ENCODE results near the gene CFAP97D2.
"Not testable (repeated sequence)": the region's sequence is repeated elsewhere in the genome, so short reads cannot be mapped to it uniquely, and the experiment has no call there.

Gene CFAP97D2

GRCh38 chr13:114164053-114164452 is 15.0 kb upstream of the CFAP97D2 start:
- H3K27ac Mint-ChIP-seq = peak overlapping the region; percentile 0
- ATAC-seq = no peak
- no peaks in the 10 kb centered on the region for H3K9me3 Mint-ChIP-seq
- H3K36me3 Mint-ChIP-seq = no peaks in the 10 kb centered on the region
- H3K4me3 Mint-ChIP-seq = no peak overlapping the region
- peaks cover 40% of the 10 kb centered on the region for H3K4me1 Mint-ChIP-seq
- peaks cover 44% of the 10 kb centered on the region for H3K27me3 Mint-ChIP-seq

DNA sequence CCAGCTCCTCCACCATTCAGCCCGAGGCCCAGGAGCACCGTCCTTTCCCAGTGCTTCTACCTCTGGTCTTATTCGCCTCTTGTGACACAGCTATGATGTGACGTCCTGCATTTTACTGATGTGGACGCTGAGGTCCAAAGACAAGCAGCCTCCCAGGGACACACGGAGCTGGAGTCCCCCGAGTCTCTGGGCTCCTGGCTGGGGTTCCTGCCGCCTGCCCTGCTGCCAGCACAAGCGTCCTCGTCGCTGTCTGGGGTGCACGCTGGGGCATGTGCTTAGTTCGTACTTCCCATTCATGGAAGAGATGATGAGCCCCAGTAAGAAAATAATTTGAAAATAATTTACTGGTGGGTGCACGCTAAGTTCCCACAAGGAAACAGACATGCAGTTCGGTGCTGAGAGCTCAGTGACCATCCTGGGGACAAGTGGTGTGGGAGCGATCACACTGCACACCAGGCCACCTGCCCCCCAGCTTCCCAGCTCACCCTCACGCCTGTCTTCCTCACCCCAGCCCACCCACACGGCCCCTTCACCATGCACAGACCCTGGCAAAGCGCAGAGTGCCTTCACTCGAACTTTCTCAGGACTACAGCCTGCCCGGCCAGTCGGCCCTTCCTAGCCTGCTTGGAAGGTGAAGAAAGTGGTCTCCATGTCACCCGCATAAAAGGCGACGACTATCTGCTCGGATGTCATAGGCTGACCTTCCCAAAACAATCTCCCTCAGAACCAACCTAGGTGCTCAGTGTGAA is 14.2 kb upstream of the CFAP97D2 start:
- peaks cover 44% of the 10 kb centered on the region for H3K27me3 Mint-ChIP-seq
- no peaks in the 10 kb centered on the region for H3K9me3 Mint-ChIP-seq
- no peak for ATAC-seq
- no peak overlapping the region for H3K4me3 Mint-ChIP-seq
- H3K36me3 Mint-ChIP-seq = no peaks in the 10 kb centered on the region
- H3K4me1 Mint-ChIP-seq = peaks cover 32% of the 10 kb centered on the region
- peak overlapping the region; percentile 0 for H3K27ac Mint-ChIP-seq

DNA sequence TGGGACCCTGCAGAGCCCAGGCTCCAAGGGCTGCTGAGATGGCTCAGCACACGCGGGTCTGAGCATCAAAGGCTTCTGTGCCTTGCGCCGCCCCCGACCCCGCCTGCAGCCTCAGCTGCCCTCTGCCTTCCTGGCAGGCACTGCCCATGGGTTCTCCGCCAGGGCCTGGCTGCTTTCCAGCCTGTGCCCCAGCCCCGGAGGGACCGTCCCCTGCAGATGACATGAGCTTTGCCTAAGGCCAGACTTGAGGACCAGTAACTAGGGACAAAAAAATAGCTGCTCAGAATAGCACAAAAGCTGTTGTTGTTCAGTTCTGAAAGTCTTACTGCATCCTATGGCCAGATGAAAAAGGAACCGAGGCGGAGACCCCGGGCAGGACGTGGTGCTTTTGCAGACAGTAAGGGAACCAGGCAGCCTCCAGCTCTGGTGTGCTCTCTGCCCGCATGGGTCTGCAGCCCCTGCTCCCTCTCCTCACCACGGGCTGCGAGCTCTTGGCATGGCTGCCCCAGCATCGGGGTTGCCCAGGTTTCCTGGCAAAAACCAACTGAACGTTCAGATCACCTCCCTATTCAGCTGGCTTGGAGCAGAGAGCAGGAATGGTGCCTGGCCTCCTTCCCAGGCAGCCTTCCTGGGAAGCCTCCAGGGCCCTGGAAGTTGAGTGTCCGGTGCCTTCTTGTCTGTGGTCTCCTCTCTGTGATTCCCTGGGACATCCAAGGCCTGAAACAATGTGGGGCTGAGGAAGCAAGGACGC is 12.5 kb upstream of the CFAP97D2 start:
- Mint-ChIP-seq H3K36me3 (no peaks in the 10 kb centered on the region), H3K4me3 (no peak overlapping the region), H3K27ac (peak overlapping the region; percentile 24), H3K27me3 (peaks cover 43% of the 10 kb centered on the region), H3K9me3 (no peaks in the 10 kb centered on the region), H3K4me1 (peaks cover 21% of the 10 kb centered on the region)
- ATAC-seq = peak; percentile 39

GRCh38 chr13:114167426-114167825 is 11.6 kb upstream of the CFAP97D2 start:
- ATAC-seq = no peak
- no peak overlapping the region for H3K27ac Mint-ChIP-seq
- no peaks in the 10 kb centered on the region for H3K9me3 Mint-ChIP-seq
- peaks cover 34% of the 10 kb centered on the region for H3K27me3 Mint-ChIP-seq
- H3K4me1 Mint-ChIP-seq = peaks cover 13% of the 10 kb centered on the region
- H3K36me3 Mint-ChIP-seq = no peaks in the 10 kb centered on the region
- no peak overlapping the region for H3K4me3 Mint-ChIP-seq

DNA sequence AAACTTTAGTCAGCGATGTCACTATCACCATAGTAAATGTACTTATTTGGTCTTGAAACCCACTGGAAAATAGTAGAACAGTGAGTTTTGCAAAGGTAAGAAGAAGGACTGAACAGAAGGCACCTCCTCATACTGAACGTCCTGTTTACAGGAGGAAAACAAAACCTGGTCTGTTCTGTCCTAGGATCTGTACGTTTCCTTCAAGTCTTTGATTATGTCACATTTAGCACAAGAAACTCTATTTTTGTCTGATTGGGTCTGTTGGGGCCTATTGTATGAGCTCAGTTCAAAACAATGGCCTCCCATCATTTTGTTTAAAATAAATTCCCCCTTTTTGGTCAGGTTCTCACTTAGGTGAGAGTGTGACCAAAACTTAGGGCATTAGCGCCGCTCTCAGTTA is 11.2 kb upstream of the CFAP97D2 start:
- no peak overlapping the region for H3K4me3 Mint-ChIP-seq
- peaks cover 32% of the 10 kb centered on the region for H3K27me3 Mint-ChIP-seq
- no peaks in the 10 kb centered on the region for H3K9me3 Mint-ChIP-seq
- no peak for ATAC-seq
- H3K4me1 Mint-ChIP-seq = peaks cover 10% of the 10 kb centered on the region
- peaks cover 2% of the 10 kb centered on the region for H3K36me3 Mint-ChIP-seq
- no peak overlapping the region for H3K27ac Mint-ChIP-seq

DNA sequence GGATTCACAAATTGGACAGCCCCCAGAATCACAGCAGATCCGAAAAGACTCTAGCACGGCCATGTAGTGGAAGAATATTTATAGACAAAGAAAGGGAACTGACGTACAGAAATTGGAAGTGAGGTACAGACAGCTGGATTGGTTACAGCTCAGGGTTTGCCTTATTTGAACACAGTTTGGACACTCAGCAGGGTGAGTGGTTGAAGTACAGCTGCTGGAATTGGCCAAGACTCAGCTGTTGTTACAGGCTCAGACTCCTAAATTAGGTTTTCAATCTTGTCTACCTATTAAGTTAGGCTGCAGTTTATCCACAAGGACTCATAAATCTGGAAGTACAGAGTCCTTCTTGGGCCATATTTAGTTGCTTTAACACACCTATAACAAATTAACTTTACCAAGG is 5.8 kb upstream of the CFAP97D2 start:
- H3K9me3 Mint-ChIP-seq = peaks cover 3% of the 10 kb centered on the region
- H3K36me3 Mint-ChIP-seq = peaks cover 6% of the 10 kb centered on the region

GRCh38 chr13:114173745-114174144 is 5.3 kb upstream of the CFAP97D2 start:
- no peak for ATAC-seq
- Mint-ChIP-seq H3K4me3 (no peak overlapping the region), H3K9me3 (peaks cover 3% of the 10 kb centered on the region), H3K36me3 (peaks cover 6% of the 10 kb centered on the region), H3K27ac (no peak overlapping the region), H3K27me3 (peaks cover 5% of the 10 kb centered on the region), H3K4me1 (no peaks in the 10 kb centered on the region)

More for the DNA sequence above, 5.8 kb upstream of the CFAP97D2 start:
- H3K4me1 Mint-ChIP-seq = no peaks in the 10 kb centered on the region
- H3K27me3 Mint-ChIP-seq = peaks cover under 1% of the 10 kb centered on the region
- H3K4me3 Mint-ChIP-seq = no peak overlapping the region
- ATAC-seq = no peak
- no peak overlapping the region for H3K27ac Mint-ChIP-seq

- H3K36me3 Mint-ChIP-seq = peaks cover 6% of the 10 kb centered on the region
- no peak overlapping the region for H3K27ac Mint-ChIP-seq
- H3K27me3 Mint-ChIP-seq = peaks cover 13% of the 10 kb centered on the region
- no peak for ATAC-seq
- H3K9me3 Mint-ChIP-seq = peaks cover 3% of the 10 kb centered on the region
- H3K4me3 Mint-ChIP-seq = no peak overlapping the region
- H3K4me1 Mint-ChIP-seq = no peaks in the 10 kb centered on the region
Measured at GRCh38 chr13:114174529-114174961, 4.5 kb upstream of the CFAP97D2 start.

DNA sequence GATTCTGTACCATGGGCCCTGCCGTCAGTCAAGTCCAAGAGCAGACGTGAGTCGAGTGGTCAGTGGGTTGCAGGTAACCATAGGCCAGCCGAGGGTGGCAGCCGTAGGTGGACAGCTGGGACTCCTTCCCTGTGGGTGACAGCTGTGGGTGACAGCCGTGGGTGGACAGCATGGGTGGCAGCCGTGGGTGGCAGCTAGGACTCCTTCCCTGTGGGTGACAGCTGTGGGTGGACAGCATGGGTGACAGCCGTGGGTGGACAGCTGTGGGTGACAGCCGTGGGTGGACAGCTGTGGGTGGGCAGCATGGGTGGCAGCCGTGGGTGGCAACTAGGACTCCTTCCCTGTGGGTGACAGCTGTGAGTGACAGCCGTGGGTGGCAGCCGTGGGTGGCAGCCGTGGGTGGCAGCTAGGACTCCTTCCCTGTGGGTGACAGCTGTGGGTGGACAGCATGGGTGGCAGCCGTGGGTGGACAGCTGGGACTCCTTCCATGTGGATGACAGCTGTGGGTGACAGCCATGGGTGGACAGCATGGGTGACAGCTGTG is 2.6 kb upstream of the CFAP97D2 start:
- H3K4me1 Mint-ChIP-seq, H3K9me3 Mint-ChIP-seq, H3K27ac Mint-ChIP-seq, ATAC-seq, H3K4me3 Mint-ChIP-seq, H3K36me3 Mint-ChIP-seq: not testable (repeated sequence)
- H3K27me3 Mint-ChIP-seq = peaks cover 32% of the 10 kb centered on the region

DNA sequence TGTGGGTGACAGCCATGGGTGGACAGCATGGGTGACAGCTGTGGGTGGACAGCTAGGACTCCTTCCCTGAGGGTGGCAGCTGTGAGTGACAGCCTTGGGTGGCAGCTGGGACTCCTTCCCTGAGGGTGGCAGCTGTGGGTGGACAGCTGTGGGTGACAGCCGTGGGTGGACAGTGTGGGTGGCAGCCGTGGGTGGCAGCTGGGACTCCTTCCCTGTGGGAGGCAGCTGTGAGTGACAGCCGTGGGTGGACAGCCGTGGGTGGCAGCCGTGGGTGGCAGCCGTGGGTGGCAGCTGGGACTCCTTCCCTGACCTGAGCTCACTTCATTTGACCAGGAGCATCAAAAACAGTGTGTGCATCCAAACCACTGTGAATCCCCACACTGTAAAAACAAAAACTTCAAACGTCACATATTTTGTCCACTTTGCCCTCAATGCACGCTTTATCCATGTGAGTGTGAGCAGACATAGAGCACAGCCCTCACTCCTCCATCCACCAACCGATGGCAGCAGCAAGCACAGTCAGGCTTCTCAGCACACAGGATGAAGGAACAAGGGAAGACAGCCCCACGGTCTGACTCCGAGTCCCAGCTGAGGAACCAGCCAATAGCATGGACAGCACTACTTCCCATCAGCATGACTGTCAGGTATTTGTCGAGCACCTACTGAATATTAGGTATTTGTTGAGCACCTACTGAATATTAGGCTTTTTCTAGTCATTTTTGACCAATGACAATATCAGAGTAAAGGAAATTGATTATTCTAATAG is 1.6 kb upstream of the CFAP97D2 start:
- peaks cover 5% of the 10 kb centered on the region for H3K4me1 Mint-ChIP-seq
- ATAC-seq = no peak
- peaks cover 3% of the 10 kb centered on the region for H3K9me3 Mint-ChIP-seq
- H3K27ac Mint-ChIP-seq = no peak overlapping the region
- H3K27me3 Mint-ChIP-seq = peaks cover 39% of the 10 kb centered on the region
- H3K4me3 Mint-ChIP-seq = no peak overlapping the region
- H3K36me3 Mint-ChIP-seq = peaks cover 6% of the 10 kb centered on the region

- H3K27me3 Mint-ChIP-seq = peaks cover 37% of the 10 kb centered on the region
- H3K4me1 Mint-ChIP-seq = peaks cover 3% of the 10 kb centered on the region
- no peak overlapping the region for H3K27ac Mint-ChIP-seq
- ATAC-seq = no peak
- H3K36me3 Mint-ChIP-seq = peaks cover 12% of the 10 kb centered on the region
- no peak overlapping the region for H3K4me3 Mint-ChIP-seq
- peaks cover 5% of the 10 kb centered on the region for H3K9me3 Mint-ChIP-seq
Measured at GRCh38 chr13:114185182-114185971, 6.3 kb downstream of the CFAP97D2 start.

DNA sequence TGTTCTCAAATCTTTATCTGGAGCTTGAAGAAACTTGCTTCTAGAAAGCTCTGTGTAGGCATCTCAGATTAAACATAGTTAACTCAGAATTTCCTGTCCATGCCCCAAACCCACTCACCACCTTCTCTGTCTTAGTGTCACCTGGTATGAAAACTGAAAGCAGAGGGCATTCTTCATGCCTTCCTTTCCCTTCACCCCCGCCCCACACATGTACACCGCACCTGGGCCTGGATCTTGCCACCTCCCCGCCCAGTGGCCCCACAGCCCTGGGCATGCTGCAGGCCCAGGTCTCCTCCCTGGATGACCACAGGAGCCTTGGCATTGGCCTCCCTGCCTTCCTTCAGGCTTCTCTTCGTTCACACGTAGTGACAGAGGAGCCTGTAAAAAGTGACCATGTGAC is 15.8 kb downstream of the CFAP97D2 start:
- H3K9me3 Mint-ChIP-seq = peaks cover 5% of the 10 kb centered on the region
- no peak overlapping the region for H3K27ac Mint-ChIP-seq
- H3K4me3 Mint-ChIP-seq = no peak overlapping the region
- H3K36me3 Mint-ChIP-seq = peaks cover 5% of the 10 kb centered on the region
- no peaks in the 10 kb centered on the region for H3K4me1 Mint-ChIP-seq
- H3K27me3 Mint-ChIP-seq = no peaks in the 10 kb centered on the region
- no peak for ATAC-seq

DNA sequence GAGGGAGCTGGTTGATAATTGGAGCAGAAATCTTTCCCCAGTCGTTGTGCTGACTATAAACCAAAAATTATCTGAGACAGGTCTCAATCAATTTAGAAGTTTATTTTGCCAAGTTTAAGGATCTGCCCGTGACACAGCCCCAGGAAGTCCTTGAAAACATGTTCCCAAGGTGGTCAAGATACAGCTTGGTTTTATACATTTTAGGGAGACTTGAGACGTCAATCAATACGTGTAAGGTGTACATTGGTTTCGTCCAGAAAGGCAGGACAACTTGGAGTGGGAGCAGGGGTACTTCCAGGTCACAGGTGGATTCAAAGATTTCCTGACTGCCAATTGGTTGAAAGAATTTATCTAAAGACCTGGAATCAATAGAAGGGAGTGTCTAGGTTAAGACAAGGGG is 17.6 kb downstream of the CFAP97D2 start:
- Mint-ChIP-seq H3K9me3 (no peaks in the 10 kb centered on the region), H3K27me3 (no peaks in the 10 kb centered on the region)
- no peak for ATAC-seq

GRCh38 chr13:114198556-114198955 is 19.5 kb downstream of the CFAP97D2 start:
- no peaks in the 10 kb centered on the region for H3K36me3 Mint-ChIP-seq
- no peaks in the 10 kb centered on the region for H3K4me1 Mint-ChIP-seq
- H3K4me3 Mint-ChIP-seq = no peak overlapping the region
- H3K27ac Mint-ChIP-seq = no peak overlapping the region
- ATAC-seq = no peak
- no peaks in the 10 kb centered on the region for H3K27me3 Mint-ChIP-seq
- H3K9me3 Mint-ChIP-seq = no peaks in the 10 kb centered on the region

More for the DNA sequence above, 17.6 kb downstream of the CFAP97D2 start:
- Mint-ChIP-seq H3K36me3 (no peaks in the 10 kb centered on the region), H3K4me3 (no peak overlapping the region), H3K4me1 (no peaks in the 10 kb centered on the region), H3K27ac (no peak overlapping the region)

Data from stimulated activated memory B cell treated with anti-CD40 and anti-IgM and Interleukin-4, amounts not matched to agents 10 μg/mL and 1 μg/mL and 100 μg/mL, for 72 hours (primary cell).